GM12801 (cell line): ENCODE results near the gene CDC27.

Experiments
- CTCF ChIP-seq: IDR thresholded peaks from one replicate; pipeline ENCODE4 v1.5.1; 2011; ENCODE audit warnings: control low read depth; ENCODE audit not compliant: insufficient read length; ENCODE audit errors: extremely low read depth

CDC27 gene

DNA sequence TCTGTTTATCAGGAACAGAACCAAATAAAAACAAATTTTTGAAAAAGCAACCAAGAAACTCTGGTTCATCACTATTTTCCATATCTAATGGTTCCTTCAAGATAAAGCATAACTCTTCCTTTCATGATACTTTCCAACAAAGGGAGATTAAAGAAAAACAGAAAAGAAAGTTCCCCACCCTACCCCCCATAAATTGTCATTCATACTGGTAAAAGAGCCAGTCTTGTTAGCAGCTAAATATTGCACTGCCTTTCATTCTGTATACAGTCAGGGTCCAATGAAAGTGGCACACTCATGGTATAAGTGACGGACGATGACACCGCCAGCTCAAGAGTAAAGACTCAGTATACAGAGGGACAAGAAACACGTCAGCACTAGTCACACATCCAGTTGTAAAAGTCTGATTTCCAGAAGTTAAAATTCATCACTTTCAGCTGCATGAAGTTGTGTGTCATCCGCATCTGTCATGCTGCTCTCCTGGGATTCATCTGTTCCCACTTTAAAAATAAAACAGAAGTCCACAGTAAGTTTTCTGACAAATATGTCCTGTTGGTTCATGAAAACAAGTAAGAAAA, 68.5 kb downstream of the CDC27 start:
- no peak for TF ChIP-seq CTCF

DNA sequence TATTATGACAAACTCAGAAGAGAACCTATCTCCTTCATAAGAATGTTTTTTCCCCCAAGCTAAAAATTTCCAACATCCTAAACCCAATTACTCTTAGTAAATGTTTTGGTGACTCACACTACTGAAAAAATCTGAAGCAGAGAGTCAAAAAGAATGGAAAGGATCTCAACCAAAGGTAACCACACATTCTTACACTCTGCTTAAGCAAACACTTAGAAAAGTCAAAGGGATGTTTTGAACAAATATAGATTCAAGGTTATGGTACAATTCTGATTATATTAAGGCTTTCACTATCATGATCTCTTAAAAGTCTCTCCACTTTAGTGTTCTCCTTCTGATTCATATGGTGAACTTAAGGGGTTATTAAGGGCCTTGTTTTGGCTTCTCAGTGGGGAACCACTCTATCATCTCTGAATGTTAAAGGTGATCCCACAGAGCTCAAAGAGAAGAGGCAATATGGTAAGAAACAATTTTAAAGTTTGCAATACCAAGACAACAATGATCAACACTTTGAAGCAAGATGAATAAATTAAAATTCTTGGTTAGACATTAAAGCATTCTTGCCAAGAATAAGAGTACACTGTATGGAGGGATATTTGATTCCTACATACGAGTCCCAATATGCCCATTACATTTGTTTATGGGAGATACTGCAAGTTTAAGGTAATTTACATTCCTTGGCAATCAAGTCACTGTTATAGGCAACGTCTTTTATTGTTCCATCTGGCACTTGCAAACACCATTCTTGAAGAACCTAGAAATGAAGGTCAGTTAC, 69.2 kb downstream of the CDC27 start:
- no peak for TF ChIP-seq CTCF

DNA sequence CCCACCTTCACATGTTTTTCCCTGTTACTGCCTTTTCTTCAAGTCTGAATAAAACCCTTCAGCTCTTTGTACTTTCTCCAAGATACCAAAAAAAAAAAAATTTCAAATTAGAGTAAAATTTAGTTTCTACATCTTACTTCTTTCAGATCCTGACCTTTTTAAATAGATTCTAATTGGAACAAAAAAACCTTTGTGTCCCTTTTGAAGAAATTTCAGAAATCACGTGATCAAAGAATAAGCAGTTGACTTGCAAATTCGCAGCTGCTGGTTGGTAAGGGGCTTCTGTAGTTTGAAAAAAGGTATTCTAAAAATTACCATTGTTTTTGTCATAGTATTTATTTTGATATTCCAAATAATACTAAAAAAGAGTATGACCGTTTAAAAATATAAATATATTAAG, 71.7 kb downstream of the CDC27 start:
- no peak for TF ChIP-seq CTCF

DNA sequence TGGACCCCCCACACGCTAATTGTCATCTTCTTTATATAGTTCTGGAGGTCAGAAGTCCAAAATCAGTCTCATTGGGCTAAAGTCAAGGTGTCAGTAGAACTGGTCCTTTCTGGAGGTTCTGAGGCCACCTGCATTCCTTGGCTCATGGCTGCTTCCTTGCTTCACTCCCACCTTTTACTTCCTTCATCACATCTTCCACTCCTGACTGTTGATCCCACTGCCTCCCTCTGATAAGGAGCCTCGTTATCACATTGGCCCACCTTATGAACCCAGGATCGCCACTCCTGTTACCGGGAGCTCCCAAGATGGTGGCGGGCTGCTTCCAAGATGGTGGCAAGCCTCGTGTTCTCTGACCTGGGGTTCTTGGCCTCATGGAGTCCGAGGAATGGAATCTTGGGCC, 83.0 kb downstream of the CDC27 start:
- no peak for TF ChIP-seq CTCF

DNA sequence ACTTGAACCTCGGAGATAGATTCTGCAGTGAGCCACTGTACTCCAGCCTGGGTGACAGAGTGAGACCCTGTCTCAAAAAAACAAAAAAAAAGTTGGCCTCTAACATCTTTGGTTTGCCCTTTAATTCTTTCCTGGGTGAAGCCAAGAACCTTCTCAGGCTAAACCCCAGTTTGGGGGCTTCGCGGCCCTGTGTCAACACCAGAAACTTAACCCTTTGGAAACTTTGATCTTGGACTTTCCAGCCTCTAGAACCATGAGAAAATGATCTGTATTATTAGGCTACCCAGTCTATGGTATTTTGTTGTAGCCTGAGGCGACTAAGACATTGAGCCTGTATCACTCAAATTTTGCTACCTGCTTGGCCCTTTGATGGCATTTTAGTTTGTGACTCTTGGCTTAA, 86.2 kb downstream of the CDC27 start:
- TF ChIP-seq CTCF: no peak

- no peak for TF ChIP-seq CTCF
Observed at GRCh38 chr17:47099987-47100711, 88.9 kb downstream of the CDC27 start.

DNA sequence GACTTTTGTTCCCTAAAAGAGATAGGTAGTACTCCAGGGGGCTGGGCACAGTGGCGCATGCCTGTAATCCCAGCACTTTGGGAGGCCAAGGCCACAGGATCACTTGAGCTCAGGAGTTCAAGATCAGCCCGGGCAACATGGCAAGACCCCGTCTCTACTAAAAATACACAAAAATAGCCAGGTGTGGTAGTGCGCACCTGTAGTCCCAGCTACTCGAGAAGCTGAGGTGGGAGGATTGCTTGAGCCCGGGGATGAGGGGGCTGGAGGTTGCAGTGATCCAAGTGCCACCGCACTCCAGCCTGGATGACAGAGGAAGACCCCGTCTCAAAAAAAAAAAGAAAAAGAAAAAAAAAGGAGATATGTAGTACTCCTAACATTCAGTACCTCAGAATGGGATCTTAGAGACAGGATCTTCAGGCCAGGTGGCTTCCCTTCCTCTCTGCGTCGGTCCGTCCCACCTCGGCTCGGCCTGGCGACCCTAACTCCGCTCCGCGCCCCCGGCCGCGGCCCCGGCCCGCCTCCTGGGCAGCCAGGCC, 89.6 kb downstream of the CDC27 start:
- TF ChIP-seq CTCF: no peak
